Activated naive CD4-positive, alpha-beta T cell (primary cell): Measurements from ENCODE around the gene SOCS2.

Experiments used
- DNase-seq, 4 experiments: peaks; one replicate each; lab custom pipeline; 2025; lab: John Stamatoyannopoulos, UW

Gene SOCS2

DNA sequence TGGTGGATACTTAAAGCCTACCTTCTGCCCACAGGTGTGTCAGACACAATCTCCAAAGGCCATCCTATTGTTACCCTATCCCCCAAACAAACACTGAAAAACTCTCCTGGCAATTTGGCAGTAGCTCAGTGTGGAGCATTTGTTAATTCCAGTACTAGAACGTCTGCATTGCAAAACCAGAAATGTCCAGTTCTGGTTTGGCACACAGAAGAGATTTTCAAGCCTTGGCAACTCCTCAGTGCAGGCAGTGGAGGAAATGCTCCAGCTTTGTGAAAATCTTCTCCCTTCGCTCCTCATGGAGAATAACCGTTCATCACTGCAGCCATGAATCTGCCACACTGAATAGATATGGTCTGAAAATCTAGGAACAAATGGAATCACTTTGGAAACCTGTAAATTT, 5.3 kb upstream of the SOCS2 start:
- DNase-seq: no peak

DNA sequence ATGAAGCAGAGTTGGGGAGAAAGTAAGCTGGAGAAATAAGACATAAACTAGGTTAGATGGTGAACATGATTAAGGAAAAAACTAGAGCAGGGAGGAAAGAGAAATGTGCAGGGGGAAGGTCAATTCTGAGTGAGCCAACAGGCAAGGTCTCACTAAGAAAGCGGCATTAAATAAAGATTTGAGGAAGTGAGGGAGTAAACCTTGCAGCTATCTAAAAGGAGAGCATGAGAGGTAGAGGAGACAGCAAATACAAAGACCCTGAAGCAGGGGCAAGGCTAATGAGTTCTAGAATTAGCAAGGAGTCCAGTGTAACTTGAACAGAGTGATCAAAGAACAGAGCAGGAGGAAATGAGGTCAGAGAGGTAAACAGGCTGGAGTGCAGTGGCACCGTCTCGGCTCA, 4.4 kb upstream of the SOCS2 start:
- DNase-seq: no peak

DNA sequence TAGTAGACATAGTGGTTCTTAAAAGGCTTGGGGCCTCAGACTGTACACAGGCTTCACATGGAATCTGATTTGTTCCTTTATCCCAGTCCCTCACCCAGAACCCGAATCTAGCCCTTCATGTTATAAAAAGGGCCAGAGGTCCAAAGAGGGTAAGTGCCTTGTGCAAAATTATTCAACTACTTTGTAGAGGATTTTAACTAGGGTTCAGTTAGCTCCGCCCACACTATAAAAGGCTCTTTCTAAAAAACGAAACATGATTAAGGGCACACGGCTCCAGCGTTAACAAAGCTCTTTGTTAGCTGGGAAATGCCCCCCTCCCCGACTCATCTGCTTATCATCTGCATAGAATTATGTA, 3.2 kb upstream of the SOCS2 start:
- DNase-seq: no peak

DNA sequence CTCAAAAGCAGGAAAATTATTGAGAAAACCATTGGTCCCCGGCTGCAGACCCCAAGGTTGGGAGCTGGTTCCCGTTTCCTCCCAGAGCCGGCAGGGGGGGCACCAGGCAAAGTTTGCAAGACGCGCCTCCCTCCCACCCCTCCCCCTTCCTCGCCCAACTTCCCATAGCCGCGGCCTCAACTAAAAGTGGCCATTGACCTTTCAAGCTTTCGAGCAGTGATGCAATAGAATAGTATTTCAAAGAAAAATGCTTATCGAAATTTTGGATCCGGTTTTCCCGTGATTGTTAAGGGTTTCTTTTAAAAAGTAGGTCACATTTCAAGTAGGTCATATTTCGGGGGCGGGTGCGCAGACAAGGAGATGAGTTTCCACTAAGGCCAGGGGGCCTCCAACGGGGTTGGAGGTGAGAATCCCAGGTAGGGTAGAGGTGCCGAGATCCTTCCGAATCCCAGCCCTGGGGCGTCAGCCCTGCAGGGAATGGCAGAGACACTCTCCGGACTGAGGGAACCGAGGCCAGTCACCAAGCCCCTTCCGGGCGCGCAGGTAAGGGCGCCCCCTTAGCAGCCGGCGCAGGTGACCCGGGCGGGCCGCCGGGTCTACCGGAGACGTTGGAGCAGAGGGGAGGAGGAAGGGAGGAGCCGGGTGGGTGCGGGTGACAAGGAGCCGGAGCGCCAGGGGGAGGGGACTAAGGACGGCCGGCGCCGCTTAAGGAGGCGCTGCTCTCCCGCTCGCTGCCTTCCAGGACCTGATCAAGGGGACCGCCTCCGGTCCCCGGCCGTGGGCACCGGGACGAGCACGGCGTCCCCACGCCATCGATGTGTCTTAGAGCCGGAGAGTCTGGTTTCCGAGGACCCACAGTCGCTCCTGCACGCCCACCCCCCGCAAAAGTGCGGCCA, 2.6 kb upstream of the SOCS2 start:
- DNase-seq: peak; percentile 31 to 58 (median 46)

DNA sequence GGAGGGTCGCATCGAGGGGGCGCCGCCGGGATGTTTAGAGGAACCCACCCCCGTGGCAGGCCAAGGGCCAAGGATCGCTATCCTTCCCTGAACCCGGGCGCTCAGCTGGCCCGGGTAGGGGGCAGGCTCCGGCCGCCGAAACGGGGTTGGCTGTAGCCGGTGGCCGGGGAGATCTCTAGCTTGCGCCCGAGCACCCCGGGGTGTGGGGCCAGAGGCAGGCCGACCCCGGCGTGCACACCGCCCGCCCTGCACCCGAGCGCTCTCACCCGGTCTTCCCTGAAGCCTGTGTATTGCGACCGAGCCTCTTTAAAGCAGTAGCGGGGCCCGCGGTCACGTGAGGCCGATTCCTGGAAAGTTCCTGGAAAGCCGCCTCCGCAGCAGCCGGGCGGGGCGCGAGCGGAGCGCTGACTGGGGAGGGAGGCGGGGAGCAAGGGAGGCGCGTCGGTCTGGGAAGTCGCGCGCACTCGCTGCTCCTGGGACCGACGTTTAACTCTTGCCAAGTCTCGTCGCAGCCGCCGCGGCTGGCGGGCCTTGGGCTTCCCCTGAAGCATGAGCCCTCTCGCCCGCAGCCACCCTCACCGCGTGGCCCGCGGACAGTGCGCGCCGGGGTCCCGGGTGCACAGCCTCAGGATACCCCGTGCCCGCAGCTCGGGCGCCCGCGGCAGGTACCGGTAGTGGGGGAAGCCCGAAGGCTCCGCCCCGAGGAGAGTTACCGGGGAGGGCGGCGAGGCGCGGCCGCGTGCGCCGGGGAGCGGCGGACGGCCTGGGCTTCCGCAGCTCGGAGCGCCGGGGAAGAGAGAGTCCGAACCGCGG, 1.7 kb upstream of the SOCS2 start:
- DNase-seq: peak; percentile 57 to 67 (median 64)

DNA sequence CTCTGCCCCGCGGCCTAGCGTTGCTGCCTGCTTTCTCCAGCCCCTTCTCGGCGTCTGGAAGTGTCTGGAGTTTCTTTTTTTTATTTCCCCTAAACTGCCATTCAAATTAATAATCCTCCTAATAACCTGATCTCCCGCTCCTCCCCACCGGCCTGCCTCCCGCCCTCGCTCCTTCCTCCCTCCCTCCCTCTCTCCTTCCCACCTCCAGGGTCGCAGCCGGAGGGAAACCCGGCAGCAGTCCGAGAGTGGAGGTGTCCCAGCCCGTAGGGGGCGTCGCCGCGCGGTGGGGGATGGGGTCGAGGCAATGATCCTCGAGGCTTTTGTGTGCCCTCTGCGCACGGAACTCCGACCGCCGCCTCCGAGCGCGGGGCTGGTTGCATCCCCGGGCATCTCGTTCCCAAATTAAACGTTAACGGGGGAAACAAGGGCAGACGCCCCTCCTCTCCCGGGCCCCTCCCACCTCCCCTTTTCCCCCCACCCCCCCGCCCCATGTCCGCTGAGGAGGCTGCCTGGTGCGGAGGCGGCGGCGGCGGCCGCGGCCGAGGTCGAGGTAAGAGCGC, 1.0 kb upstream of the SOCS2 start:
- DNase-seq: peak; percentile 18 to 39 (median 33)

DNA sequence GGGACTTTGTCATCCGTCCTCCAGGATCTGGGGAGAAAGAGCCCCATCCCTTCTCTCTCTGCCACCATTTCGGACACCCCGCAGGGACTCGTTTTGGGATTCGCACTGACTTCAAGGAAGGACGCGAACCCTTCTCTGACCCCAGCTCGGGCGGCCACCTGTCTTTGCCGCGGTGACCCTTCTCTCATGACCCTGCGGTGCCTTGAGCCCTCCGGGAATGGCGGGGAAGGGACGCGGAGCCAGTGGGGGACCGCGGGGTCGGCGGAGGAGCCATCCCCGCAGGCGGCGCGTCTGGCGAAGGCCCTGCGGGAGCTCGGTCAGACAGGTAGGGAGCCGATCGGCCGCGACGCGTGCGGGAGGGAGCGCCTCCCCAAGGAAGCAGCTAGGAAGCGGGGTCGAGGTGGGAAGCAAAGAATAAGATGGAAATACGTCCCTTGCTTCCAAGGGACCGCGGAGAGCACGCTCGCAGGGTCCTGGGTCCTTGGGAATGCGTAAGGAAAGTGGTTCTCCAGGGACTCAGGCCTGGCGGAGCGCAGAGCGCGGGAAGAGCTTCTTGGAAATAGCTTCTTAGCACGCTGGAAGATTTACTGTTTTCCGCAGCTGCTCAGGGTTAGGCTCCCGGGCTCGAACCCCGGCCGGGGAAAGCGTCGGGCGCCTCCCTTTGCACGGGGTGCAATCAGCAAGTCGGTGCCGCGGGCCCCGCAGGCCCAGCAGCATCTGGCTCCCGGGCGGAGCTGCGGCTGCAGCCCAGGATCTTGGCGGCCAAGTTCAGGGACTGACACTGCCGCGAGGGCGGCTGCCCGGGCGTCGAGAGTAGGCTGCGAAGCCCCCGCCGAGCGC, 457 bp downstream of the SOCS2 start:
- peak in 1 of 4 experiments; percentile 12 for DNase-seq

DNA sequence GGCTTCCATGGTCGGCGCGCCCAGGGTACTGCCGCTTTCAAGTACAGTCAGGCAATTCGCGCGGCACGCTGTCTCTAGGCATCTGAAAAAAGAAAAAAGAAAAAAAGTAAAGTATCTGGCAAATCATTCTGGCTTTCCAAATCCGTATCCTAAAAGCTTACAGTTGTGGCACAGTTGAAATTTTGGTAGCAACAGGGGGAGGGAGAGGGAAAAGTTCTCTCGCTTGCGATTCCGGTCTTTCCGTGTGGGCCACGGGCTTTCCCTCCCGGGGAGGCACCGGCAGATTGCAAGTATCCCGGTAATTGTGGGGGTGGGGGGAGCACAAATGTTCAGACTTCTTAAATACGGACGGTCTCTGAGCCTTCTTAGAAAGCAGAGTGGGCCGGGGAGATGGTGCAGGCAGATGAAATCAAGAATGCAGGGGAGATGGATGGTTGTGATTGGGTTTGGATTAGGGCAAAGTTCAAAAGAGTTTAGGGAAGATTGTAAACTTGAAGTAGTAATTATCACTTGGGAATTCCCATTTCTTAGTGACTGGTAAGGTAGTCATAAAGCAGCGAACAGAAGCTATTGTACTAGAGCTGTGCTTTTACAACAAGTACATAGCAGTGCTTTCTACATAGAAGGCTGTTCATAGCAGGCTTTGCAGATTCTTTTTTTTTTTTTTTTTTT, 1.2 kb downstream of the SOCS2 start:
- peak in 1 of 4 experiments; percentile 10 for DNase-seq

DNA sequence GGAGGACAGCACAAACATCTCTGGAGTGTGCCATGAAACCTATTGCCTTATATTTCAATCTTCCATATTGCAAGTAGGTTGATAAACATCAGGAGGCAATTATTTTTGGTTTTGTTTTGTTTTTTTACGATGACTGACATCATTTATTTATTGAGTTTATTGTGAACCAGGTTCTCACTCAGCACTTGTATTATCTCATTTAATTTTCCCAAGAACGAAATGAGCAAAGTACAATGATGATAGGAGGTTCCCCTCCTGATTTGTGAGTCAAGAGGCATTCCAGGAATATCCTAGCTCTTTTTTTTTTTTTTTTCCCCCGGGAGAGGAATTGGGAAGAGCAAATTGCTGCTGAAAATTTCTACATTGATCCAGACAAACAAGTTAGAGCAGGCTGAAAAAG, 4.7 kb downstream of the SOCS2 start:
- no peak for DNase-seq

DNA sequence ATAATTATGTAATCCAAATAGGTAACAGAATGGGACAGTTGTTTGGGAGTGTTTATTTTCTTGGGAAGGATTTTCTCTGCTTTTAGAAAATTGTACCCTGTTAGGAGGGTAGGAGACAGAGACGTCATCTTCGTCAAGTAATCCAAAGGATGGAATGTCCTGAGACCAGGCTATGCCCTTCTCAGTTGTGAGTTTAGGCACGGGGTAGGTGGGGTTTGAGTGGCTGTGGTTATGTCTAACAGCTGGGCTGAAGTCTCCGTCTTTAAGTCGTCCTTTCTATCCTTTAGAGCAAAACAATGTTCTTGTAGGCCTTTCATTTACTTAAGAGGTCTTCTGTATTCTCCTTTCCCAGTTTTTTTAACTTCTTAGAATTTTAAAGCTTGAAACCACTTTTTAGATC, 5.7 kb downstream of the SOCS2 start:
- no peak for DNase-seq

DNA sequence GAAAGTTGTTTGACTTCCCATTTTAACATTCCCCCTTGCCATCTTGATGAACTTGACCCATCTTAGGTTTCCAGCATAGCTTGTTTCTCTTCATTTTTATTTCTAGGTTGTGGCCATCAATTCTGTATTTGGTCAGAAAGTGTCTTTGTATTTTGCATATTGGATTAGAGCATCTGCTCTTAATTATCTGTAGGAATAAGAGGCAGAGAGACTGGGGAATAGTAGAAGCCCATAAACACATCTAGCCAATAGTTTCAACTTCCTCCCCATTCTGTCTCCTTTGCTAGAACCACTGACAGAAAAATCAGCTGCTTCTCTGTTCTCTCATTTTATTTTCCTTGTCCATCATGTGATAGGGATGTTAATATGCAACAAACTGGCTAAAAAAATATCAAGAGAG, 8.2 kb downstream of the SOCS2 start:
- no peak for DNase-seq

DNA sequence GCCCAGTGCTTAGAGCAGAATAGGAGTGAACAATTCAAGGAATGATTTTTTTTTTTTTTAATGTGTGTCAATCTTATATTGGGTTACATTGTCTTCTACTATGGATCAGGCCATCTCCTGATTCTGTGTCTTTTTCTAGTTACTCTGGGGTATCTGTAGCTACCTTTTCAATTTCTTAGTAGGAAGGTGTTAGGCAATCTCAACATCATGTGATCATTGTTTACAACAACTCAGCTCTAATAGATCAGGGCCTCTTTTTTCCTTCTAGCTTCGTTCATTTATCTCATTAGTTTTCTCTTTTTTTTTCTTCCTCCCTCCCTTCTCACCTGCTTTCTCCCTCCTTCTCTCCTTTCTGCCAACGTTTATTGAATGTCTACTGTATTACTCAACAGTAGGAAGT, 8.9 kb downstream of the SOCS2 start:
- no peak for DNase-seq

DNA sequence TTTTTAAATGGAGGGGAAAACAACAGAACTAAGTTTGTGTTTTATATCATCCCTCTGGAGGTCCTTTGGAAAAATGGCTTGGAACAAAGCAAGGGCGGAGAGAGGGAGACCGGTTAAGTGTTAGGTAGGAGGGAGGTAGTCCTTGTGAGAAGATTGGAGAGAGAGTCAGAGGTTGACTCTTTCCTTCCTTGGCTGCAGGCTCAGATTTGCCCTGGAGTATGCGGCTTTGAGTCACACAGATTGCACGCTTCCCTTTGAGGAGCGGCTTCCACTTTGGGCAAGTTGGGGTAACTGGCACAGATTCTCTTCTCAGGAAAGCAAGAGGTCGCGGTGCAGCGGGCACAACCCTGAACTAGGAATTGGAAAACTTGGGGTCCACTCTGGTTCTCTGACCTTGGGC, 9.9 kb downstream of the SOCS2 start:
- no peak for DNase-seq

DNA sequence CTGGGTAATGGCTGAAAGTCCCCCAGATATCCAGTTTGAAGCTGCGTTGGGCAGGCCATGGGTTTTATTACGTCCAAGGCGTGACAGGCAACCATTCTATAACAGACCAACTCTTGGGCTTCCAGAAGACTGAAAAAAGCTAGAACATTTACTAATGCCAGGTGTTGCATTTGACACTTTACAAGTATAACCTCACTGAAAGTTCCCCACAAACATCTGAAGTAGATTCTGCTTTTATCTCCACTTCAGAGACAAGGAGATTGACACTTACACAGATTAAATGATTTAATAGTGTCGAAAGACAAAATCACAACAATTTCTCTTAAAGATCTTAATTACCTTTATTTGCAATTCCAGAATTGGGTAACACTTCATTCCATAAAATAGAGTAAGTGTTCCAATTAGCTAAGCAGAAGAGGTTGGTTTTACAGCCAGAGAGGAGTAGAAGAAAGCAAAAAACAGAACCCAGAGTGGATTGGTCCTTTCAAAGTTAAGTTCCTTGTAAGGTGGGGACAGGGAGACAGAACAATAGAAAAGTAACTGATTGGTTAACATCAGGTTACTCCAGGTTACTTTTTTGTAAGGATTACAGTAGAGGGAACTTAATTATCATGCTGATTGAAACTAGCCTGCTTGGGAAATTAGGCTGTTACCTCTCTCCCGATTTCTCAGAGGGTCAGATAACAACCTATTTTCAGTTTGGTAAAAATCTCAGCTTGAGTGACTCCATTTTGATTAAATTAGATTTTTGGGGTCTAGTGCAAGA, 11.3 kb downstream of the SOCS2 start:
- no peak for DNase-seq

DNA sequence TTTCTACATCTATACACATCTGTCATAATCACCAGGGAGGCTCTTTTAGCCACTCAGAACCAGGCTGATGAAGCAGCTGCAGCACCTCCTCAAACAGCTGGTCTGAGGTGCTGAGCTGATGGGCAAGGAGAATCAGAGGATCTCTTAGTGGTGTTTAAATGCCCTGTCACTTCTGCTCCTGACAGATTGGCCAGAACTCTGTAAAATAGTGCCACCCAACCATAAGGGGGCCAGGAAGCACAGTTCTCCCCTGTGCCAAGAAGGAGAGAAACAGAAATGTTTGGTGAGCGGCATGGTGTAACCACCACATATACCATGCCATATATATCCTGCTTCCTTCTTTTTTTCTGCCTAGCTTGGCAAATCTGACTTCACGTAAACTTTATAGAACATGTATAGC, 12.8 kb downstream of the SOCS2 start:
- no peak for DNase-seq

DNA sequence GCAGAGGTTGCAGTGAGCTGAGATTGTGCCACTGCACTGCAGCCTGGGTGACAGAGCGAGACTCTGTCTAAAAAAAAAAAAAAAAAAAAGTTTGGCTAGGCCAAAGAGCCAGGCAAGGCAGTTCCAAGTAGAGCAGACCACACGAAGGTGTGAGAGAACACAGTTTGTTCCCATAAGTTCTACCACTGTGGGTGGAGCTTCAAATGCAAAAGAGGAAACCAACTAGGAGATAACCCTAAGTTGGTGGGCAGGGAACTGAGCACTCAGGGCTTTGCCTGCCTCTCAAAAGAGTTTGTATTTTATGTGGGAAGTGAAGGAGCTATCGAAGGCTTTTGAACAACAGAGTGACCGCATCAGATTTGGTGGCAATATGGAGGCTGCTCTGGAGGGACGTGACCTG, 15.1 kb downstream of the SOCS2 start:
- DNase-seq: no peak

DNA sequence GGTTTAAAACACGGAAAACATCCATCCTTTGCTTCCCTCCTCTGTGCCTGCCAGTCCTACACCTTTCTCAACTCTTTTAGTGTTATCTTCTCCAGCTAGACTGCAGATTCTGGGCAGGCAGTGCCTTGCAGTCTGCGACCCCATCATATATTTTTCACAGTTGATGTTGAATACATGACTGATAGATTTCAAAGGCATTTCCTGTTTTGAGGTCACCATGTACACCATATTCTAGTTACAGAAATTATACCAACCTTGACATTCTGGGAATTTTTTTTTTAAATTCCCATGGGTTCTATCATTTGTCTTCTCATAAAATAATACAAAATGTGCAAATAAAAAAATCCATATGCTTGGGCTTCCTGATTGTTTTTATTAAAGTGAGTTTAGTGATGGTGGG, 16.6 kb downstream of the SOCS2 start:
- DNase-seq: no peak

DNA sequence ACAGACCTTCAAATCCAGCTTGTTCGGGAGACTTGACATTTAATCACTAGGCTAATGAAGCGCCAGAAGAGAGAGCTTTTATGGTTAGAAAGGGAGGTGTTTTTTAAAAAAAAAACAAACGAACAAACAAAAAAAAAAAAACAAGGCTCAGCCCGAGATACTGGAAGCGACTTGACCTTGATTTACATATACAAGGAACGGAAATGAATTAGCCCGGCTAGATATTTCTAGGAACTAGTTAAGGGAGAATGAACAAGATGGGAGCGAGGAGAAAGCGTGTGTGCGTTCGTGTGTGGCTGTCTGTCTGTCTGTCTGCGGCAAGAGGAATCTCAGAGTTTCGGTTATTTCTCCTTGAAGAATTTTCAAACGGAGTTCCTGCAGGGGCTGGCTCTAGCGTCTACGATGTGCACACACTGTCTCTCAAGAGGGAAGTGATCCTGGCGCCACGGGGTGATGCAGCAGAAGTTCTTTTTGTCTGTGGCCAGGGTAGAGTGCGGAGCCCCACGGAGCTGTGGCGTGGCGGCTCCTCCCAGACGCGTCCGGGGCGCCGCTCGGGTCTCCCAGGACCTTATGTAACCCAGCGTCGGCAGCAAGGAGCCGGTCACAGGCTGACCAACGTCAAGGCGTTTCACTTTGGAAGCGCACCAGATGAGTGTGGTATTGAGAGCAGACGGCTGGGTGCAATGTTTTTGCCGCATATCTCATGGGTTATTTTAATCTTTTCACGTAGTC, 18.8 kb downstream of the SOCS2 start:
- no peak for DNase-seq

DNA sequence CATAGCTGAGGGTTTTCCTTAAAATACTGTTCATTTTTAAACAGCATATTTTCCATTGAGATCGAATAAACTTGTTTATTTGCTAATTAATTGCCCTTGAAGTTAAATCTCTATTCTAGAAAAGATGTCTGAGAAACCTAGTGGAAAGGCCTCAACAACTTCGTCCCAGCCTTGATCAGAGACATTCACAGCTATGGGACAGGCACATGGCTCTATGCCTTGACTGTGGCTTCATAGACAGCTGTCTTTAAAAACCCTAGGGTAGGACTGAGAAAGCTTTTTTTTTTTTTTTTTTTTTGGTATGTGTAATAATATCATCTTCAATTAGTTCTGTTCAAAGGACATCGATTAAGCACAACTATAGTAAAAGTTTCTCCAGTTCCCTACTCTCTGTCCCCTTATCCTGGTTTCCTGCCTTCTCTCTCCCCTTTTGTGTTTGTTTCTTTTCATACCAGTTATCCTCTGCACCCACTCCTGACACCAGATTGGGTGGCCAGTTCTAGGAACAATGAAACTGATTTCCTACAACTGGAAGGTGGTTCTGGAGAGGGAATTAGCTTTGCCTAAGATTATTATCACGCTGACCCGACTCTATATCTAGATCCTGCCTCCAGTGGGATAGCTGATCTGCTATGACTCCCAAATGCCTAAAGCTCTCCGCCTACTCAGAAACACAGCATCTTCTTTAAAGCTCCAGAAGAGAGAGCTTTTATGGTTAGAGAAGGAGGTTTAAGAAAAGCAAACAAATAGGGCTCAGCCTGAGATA, 20.3 kb downstream of the SOCS2 start:
- no peak for DNase-seq
